OCI-LY3 (cell line): Measurements from ENCODE around the gene PAXIP1.

Source experiments
- H2AFZ ChIP-seq: fragments of 200-600, 300-600 bp; shearing (Covaris generic); 2 replicates; pipeline ENCODE4 v1.6.0; 2014; ENCODE audit warnings: antibody characterized with exemption, low read depth, low read length
- H3K27ac ChIP-seq: fragments of 200-600, 300-600 bp; sonication (generic); 2 replicates; pipeline ENCODE4 v1.5.1; 2014; ENCODE audit warnings: mild to moderate bottlenecking, low read length, moderate library complexity, mixed read lengths
- H3K27me3 ChIP-seq: fragments of 200-600, 300-600 bp; sonication (generic); 2 replicates; pipeline ENCODE4 v1.6.1; 2014; ENCODE audit warnings: low read depth, low read length, mixed read lengths
- H3K36me3 ChIP-seq: fragments of 200-600, 300-600 bp; sonication (generic); replicated peaks from 2 replicates; pipeline ENCODE3; 2014; ENCODE audit warnings: low read depth, low read length, mixed read lengths
- H3K4me1 ChIP-seq: fragments of 300-600, 200-600 bp; sonication (generic); 2 replicates; pipeline ENCODE4 v1.6.1; 2014; ENCODE audit warnings: low read length, mixed read lengths
- H3K4me2 ChIP-seq: fragments of 200-600, 300-600 bp; sonication (generic); 2 replicates; pipeline ENCODE4 v1.6.1; 2014; ENCODE audit warnings: low read length, mixed read lengths
- H3K4me3 ChIP-seq: fragments of 300-600, 200-600 bp; sonication (generic); 2 replicates; pipeline ENCODE4 v1.5.1; 2014; ENCODE audit warnings: antibody characterized with exemption, mild to moderate bottlenecking, low read length, moderate library complexity
- H3K79me2 ChIP-seq: fragments of 300-600, 200-600 bp; shearing (Covaris generic); 2 replicates; pipeline ENCODE4 v1.6.1; 2014; ENCODE audit warnings: mild to moderate bottlenecking, low read length, mixed read lengths
- H3K9ac ChIP-seq: fragments of 300-600, 200-600 bp; shearing (Covaris generic); 2 replicates; pipeline ENCODE4 v1.6.0; 2014; ENCODE audit warnings: mild to moderate bottlenecking, low read length, moderate library complexity
- H3K9me3 ChIP-seq: fragments of 200-600, 300-600 bp; shearing (Covaris generic); 2 replicates; pipeline ENCODE4 v1.6.1; 2014; ENCODE audit warnings: low read length, mixed read lengths; ENCODE audit not compliant: insufficient read depth
- H4K20me1 ChIP-seq: fragments of 200-600, 300-600 bp; sonication (generic); 2 replicates; pipeline ENCODE4 v1.6.1; 2016; ENCODE audit warnings: low read length, mixed read lengths; ENCODE audit not compliant: insufficient read depth
- CTCF ChIP-seq: fragments of 200-600, 300-600 bp; sonication (generic); IDR thresholded peaks from 2 replicates; pipeline ENCODE4 v1.5.1; 2014; ENCODE audit warnings: antibody characterized with exemption, low read length, low read depth
- EZH2phosphoT487 ChIP-seq: fragments of 200-600 bp; shearing (Covaris generic); IDR thresholded peaks from 2 replicates; pipeline ENCODE4 v1.6.1; 2018; ENCODE audit warnings: antibody characterized with exemption, mixed run types, low read depth

PAXIP1 gene

GRCh38 chr7:154918266-154918665 is 84.7 kb downstream of the PAXIP1 start:
- Histone ChIP-seq H3K36me3 (no peaks in the 10 kb centered on the region), H3K27ac (no peak overlapping the region), H3K4me2 (no peak overlapping the region), H2AFZ (no peak overlapping the region), H3K27me3 (no peaks in the 10 kb centered on the region), H4K20me1 (no peaks in the 10 kb centered on the region), H3K9me3 (no peaks in the 10 kb centered on the region; the same call in 1 of the 2 replicates), H3K79me2 (no peaks in the 10 kb centered on the region), H3K4me3 (no peak overlapping the region), H3K9ac (no peak overlapping the region), H3K4me1 (no peaks in the 10 kb centered on the region)
- TF ChIP-seq CTCF (no peak), EZH2phosphoT487 (no peak)

GRCh38 chr7:154917808-154918160 is 85.1 kb downstream of the PAXIP1 start:
- TF ChIP-seq CTCF (no peak), EZH2phosphoT487 (no peak)
- no peaks in the 10 kb centered on the region for H4K20me1 ChIP-seq
- no peaks in the 10 kb centered on the region; the same call in 1 of the 2 replicates for H3K9me3 ChIP-seq
- no peaks in the 10 kb centered on the region for H3K36me3 ChIP-seq
- H3K9ac ChIP-seq, result no peak overlapping the region
- no peak overlapping the region for H2AFZ ChIP-seq
- H3K4me3 ChIP-seq, result no peak overlapping the region
- no peaks in the 10 kb centered on the region for H3K79me2 ChIP-seq
- H3K4me2 ChIP-seq, result no peak overlapping the region
- H3K4me1 ChIP-seq, result no peaks in the 10 kb centered on the region
- H3K27me3 ChIP-seq, result no peaks in the 10 kb centered on the region
- H3K27ac ChIP-seq, result no peak overlapping the region

GRCh38 chr7:154916856-154917807 is 85.8 kb downstream of the PAXIP1 start:
- no peaks in the 10 kb centered on the region for H4K20me1 ChIP-seq
- TF ChIP-seq EZH2phosphoT487, result no peak
- TF ChIP-seq CTCF, result no peak
- H3K4me3 ChIP-seq, result no peak overlapping the region
- H3K27ac ChIP-seq, result no peak overlapping the region
- no peaks in the 10 kb centered on the region for H3K27me3 ChIP-seq
- no peaks in the 10 kb centered on the region for H3K4me1 ChIP-seq
- H3K9me3 ChIP-seq, result no peaks in the 10 kb centered on the region; the same call in 1 of the 2 replicates
- H2AFZ ChIP-seq, result no peak overlapping the region
- H3K36me3 ChIP-seq, result no peaks in the 10 kb centered on the region
- H3K9ac ChIP-seq, result no peak overlapping the region
- no peak overlapping the region for H3K4me2 ChIP-seq
- no peaks in the 10 kb centered on the region for H3K79me2 ChIP-seq

- no peak overlapping the region for H2AFZ ChIP-seq
- H3K79me2 ChIP-seq, result no peaks in the 10 kb centered on the region
- no peaks in the 10 kb centered on the region for H3K9me3 ChIP-seq
- H4K20me1 ChIP-seq, result no peaks in the 10 kb centered on the region
- H3K27ac ChIP-seq, result no peak overlapping the region
- H3K4me2 ChIP-seq, result no peak overlapping the region
- H3K27me3 ChIP-seq, result no peaks in the 10 kb centered on the region
- H3K9ac ChIP-seq, result no peak overlapping the region
- H3K4me3 ChIP-seq, result no peak overlapping the region
- H3K4me1 ChIP-seq, result no peaks in the 10 kb centered on the region
- H3K36me3 ChIP-seq, result no peaks in the 10 kb centered on the region
- TF ChIP-seq EZH2phosphoT487, result no peak
- no peak for TF ChIP-seq CTCF
These were observed 86.5 kb downstream of the PAXIP1 start for GRCh38 chr7:154916381-154916780.
